Left ventricle myocardium inferior (tissue), 1 donor: ENCODE measurements around the gene EPHA8. TPM values are rescaled to one million over a fixed set of nuclear protein-coding genes. Genes with fewer than 3 reads are reported as not detected.

Experiments used
- DNase-seq: peaks from one replicate; pipeline ENCODE4 v3.0.0-alpha.2; 2020
- H3K27ac ChIP-seq: fragments of 200-600 bp; replicated peaks from 2 replicates; pipeline ENCODE4 v1.8.0; 2021
- H3K27me3 ChIP-seq: fragments of 200-600 bp; 2 replicates; pipeline ENCODE4 v1.8.0; 2021; ENCODE audit warnings: low read depth
- H3K36me3 ChIP-seq: fragments of 200-600 bp; 2 replicates; pipeline ENCODE4 v1.8.0; 2021
- H3K4me1 ChIP-seq: fragments of 200-600 bp; 2 replicates; pipeline ENCODE4 v1.8.0; 2021
- H3K4me3 ChIP-seq: fragments of 200-600 bp; 2 replicates; pipeline ENCODE4 v1.8.0; 2021; ENCODE audit warnings: mild to moderate bottlenecking, moderate library complexity
- H3K9me3 ChIP-seq: fragments of 200-600 bp; replicated peaks from 2 replicates; pipeline ENCODE4 v1.8.0; 2021
- CTCF ChIP-seq: fragments of 200-600 bp; IDR thresholded peaks from 2 replicates; pipeline ENCODE4 v1.8.0; 2021; ENCODE audit warnings: antibody characterized with exemption, mild to moderate bottlenecking, borderline replicate concordance
- intact Hi-C: fragments of 100-400 bp; cut with micrococcal nuclease; formaldehyde crosslinking; loops from one replicate; pipeline ENCODE4 v1.11.0; 2022
- total RNA-seq: library from RNA; stranded (reverse); fragmentation: NEBNext Ultra II Directional; extraction: Animal tissue kit (Norgen Biotek cat#: 25700); gene quantifications from one replicate; pipeline ENCODE4 v1.2.1, GENCODE V29; 2021
- donor health status: DM: no; HTN: yes; CAD: no; lungs with severe emphysema.

Gene EPHA8
- total RNA-seq, 1 donor from 2014 or later, result not detected

GRCh38 chr1:22597996-22598395 lies 34.7 kb downstream of the EPHA8 start:
- H3K27ac ChIP-seq, result no peak overlapping the region
- TF ChIP-seq CTCF, result no peak
- DNase-seq, result no peak
- H3K4me1 ChIP-seq, result no peaks in the 10 kb centered on the region
- H3K27me3 ChIP-seq, result peaks cover 84% of the 10 kb centered on the region
- intact Hi-C loops, result no loop called here
- no peaks in the 10 kb centered on the region for H3K9me3 ChIP-seq
- no peak overlapping the region for H3K4me3 ChIP-seq
- H3K36me3 ChIP-seq, result no peaks in the 10 kb centered on the region

GRCh38 chr1:22598736-22599135 lies 35.4 kb downstream of the EPHA8 start:
- intact Hi-C loops, result no loop called here
- Histone ChIP-seq H3K9me3 (no peaks in the 10 kb centered on the region), H3K36me3 (no peaks in the 10 kb centered on the region), H3K27me3 (peaks cover 84% of the 10 kb centered on the region), H3K4me1 (no peaks in the 10 kb centered on the region), H3K27ac (no peak overlapping the region), H3K4me3 (no peak overlapping the region)
- no peak for DNase-seq
- TF ChIP-seq CTCF, result no peak

GRCh38 chr1:22600071-22600816 lies 37.0 kb downstream of the EPHA8 start:
- no peak for DNase-seq
- no peak overlapping the region for H3K27ac ChIP-seq
- H3K4me3 ChIP-seq, result no peak overlapping the region
- H3K36me3 ChIP-seq, result no peaks in the 10 kb centered on the region
- TF ChIP-seq CTCF, result no peak
- no peaks in the 10 kb centered on the region for H3K4me1 ChIP-seq
- H3K27me3 ChIP-seq, result peaks cover 84% of the 10 kb centered on the region
- H3K9me3 ChIP-seq, result no peaks in the 10 kb centered on the region
- intact Hi-C loops, result no loop called here

GRCh38 chr1:22600817-22601605 lies 37.7 kb downstream of the EPHA8 start:
- no peak overlapping the region for H3K4me3 ChIP-seq
- intact Hi-C loops, result no loop called here
- no peak overlapping the region for H3K27ac ChIP-seq
- H3K4me1 ChIP-seq, result no peaks in the 10 kb centered on the region
- H3K36me3 ChIP-seq, result no peaks in the 10 kb centered on the region
- H3K27me3 ChIP-seq, result peaks cover 84% of the 10 kb centered on the region
- H3K9me3 ChIP-seq, result no peaks in the 10 kb centered on the region
- no peak for TF ChIP-seq CTCF
- no peak for DNase-seq

GRCh38 chr1:22601610-22602009 lies 38.3 kb downstream of the EPHA8 start:
- peaks cover 87% of the 10 kb centered on the region for H3K27me3 ChIP-seq
- no peak overlapping the region for H3K27ac ChIP-seq

More at GRCh38 chr1:22601610-22602009, 38.3 kb downstream of the EPHA8 start:
- no peaks in the 10 kb centered on the region for H3K4me1 ChIP-seq
- no peak for TF ChIP-seq CTCF
- H3K9me3 ChIP-seq, result no peaks in the 10 kb centered on the region
- no peak overlapping the region for H3K4me3 ChIP-seq
- no peak for DNase-seq
- H3K36me3 ChIP-seq, result no peaks in the 10 kb centered on the region
- intact Hi-C loops, result no loop called here
